GM23338 (cell line): ENCODE measurements around the gene RAP1A.

ENCODE experiments used
- CREB1 ChIP-seq: fragments of 250-450 bp; sonication (Bioruptor Pico); IDR thresholded peaks from 2 replicates; pipeline ENCODE4 v1.5.0; 2020; ENCODE audit warnings: low read depth, mild to moderate bottlenecking, moderate library complexity
- EZH2 ChIP-seq: fragments of 200-600 bp; sonication (generic); IDR thresholded peaks from one replicate; pipeline ENCODE4 v1.8.0; 2017; ENCODE audit warnings: antibody characterized with exemption, mild to moderate bottlenecking, low read depth; ENCODE audit not compliant: unreplicated experiment
- EZH2phosphoT487 ChIP-seq: fragments of 200-600 bp; sonication (generic); IDR thresholded peaks from one replicate; pipeline ENCODE4 v1.8.1; 2018; ENCODE audit warnings: antibody characterized with exemption; ENCODE audit not compliant: unreplicated experiment
- POLR2AphosphoS5 ChIP-seq: IDR thresholded peaks from 2 replicates; pipeline ENCODE4 v1.6.1; 2016; ENCODE audit warnings: antibody characterized with exemption, low read depth
- ZNF114 ChIP-seq: fragments of 250-450 bp; sonication (Bioruptor Pico); IDR thresholded peaks from 2 replicates; pipeline ENCODE4 v1.5.0; 2020; ENCODE audit warnings: mild to moderate bottlenecking, moderate library complexity
- TF ChIP-seq, protein P1 (sequence below), 2 experiments: fragments of 200-600 bp in 1 of 2; sonication (generic) in 1 of 2; conservative IDR thresholded peaks; 2 replicates each; pipeline versions ENCODE4 v1.5.1 to v1.6.1; 2016 to 2017; ENCODE audit warnings: antibody characterized with exemption in 2 of 2, low read depth in 2 of 2, mild to moderate bottlenecking in 2 of 2, moderate library complexity in 1 of 2
- TF ChIP-seq, protein P2 (sequence below): IDR thresholded peaks from one replicate; pipeline ENCODE4 v1.6.1; 2018; ENCODE audit warnings: antibody characterized with exemption; ENCODE audit not compliant: unreplicated experiment

DNA sequence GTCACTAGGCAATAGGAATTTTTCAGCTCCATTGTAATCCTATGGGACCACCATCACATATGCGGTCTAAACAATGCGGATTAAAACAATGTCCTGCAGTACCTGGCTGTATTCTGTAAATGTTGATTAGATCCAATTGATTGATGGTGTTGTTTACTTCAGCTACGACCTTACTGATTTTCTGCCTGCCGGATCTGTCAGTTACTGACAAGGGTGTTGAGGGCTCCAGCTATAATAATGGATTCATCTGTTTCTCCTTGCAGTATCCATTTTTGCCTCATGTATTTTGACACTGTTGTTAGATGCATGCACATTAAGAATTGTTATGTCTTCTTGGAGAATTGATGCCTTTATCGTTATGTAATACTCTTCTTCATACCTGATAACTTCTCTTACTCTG is 39.0 kb downstream of the RAP1A start:
- TF ChIP-seq, protein P1, sequence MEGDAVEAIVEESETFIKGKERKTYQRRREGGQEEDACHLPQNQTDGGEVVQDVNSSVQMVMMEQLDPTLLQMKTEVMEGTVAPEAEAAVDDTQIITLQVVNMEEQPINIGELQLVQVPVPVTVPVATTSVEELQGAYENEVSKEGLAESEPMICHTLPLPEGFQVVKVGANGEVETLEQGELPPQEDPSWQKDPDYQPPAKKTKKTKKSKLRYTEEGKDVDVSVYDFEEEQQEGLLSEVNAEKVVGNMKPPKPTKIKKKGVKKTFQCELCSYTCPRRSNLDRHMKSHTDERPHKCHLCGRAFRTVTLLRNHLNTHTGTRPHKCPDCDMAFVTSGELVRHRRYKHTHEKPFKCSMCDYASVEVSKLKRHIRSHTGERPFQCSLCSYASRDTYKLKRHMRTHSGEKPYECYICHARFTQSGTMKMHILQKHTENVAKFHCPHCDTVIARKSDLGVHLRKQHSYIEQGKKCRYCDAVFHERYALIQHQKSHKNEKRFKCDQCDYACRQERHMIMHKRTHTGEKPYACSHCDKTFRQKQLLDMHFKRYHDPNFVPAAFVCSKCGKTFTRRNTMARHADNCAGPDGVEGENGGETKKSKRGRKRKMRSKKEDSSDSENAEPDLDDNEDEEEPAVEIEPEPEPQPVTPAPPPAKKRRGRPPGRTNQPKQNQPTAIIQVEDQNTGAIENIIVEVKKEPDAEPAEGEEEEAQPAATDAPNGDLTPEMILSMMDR (conservative IDR thresholded peaks at IDR 0.05; ENCODE audit: low read depth in 2 of 2): no peak
- TF ChIP-seq, protein P2, sequence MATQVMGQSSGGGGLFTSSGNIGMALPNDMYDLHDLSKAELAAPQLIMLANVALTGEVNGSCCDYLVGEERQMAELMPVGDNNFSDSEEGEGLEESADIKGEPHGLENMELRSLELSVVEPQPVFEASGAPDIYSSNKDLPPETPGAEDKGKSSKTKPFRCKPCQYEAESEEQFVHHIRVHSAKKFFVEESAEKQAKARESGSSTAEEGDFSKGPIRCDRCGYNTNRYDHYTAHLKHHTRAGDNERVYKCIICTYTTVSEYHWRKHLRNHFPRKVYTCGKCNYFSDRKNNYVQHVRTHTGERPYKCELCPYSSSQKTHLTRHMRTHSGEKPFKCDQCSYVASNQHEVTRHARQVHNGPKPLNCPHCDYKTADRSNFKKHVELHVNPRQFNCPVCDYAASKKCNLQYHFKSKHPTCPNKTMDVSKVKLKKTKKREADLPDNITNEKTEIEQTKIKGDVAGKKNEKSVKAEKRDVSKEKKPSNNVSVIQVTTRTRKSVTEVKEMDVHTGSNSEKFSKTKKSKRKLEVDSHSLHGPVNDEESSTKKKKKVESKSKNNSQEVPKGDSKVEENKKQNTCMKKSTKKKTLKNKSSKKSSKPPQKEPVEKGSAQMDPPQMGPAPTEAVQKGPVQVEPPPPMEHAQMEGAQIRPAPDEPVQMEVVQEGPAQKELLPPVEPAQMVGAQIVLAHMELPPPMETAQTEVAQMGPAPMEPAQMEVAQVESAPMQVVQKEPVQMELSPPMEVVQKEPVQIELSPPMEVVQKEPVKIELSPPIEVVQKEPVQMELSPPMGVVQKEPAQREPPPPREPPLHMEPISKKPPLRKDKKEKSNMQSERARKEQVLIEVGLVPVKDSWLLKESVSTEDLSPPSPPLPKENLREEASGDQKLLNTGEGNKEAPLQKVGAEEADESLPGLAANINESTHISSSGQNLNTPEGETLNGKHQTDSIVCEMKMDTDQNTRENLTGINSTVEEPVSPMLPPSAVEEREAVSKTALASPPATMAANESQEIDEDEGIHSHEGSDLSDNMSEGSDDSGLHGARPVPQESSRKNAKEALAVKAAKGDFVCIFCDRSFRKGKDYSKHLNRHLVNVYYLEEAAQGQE: no peak
- TF ChIP-seq EZH2phosphoT487 (no peak), EZH2 (no peak), ZNF114 (no peak), CREB1 (CRISPR knock-in tag) (no peak), POLR2AphosphoS5 (no peak)
